NCI-H345 treated with DMSO at 0.1 percent for 48 hours (cell line): Measurements from ENCODE around the gene MAN1C1.

Experiments used
- DNase-seq: peaks from one replicate; lab custom pipeline; 2025; ENCODE audit not compliant: unreplicated experiment; lab: John Stamatoyannopoulos, UW

MAN1C1 gene

GRCh38 chr1:25811384-25812082, 194.9 kb downstream of the MAN1C1 start:
- DNase-seq, result no peak

- no peak for DNase-seq
Observed at GRCh38 chr1:25813071-25813733, 196.6 kb downstream of the MAN1C1 start.

- DNase-seq, result no peak
Observed at GRCh38 chr1:25813734-25814471, 197.3 kb downstream of the MAN1C1 start.

- no peak for DNase-seq
Observed at GRCh38 chr1:25814549-25815087, 198.0 kb downstream of the MAN1C1 start.

- DNase-seq, result no peak
Observed at GRCh38 chr1:25815208-25816111, 198.9 kb downstream of the MAN1C1 start.

GRCh38 chr1:25816112-25816718, 199.6 kb downstream of the MAN1C1 start:
- no peak for DNase-seq

- DNase-seq, result no peak
Observed at GRCh38 chr1:25817840-25818501, 201.4 kb downstream of the MAN1C1 start.

GRCh38 chr1:25818569-25818968, 202.0 kb downstream of the MAN1C1 start:
- DNase-seq, result no peak

GRCh38 chr1:25819491-25820246, 203.1 kb downstream of the MAN1C1 start, which contains the start of gene MTFR1L:
Gene MTFR1L (plus strand): TSS chr1:25819954. CDS start chr1:25823105, 3,151 bp downstream.
- DNase-seq, result peak; percentile 74

GRCh38 chr1:25820247-25821111, 203.9 kb downstream of the MAN1C1 start:
- DNase-seq, result no peak

- DNase-seq, result no peak
Observed at GRCh38 chr1:25821112-25821476, 204.5 kb downstream of the MAN1C1 start.

- DNase-seq, result no peak
Observed at GRCh38 chr1:25821630-25822091, 205.1 kb downstream of the MAN1C1 start.

- DNase-seq, result no peak
Observed at GRCh38 chr1:25825605-25826004, 209.0 kb downstream of the MAN1C1 start.

- no peak for DNase-seq
Observed at GRCh38 chr1:25826571-25826970, 210.0 kb downstream of the MAN1C1 start.

- no peak for DNase-seq
Observed at GRCh38 chr1:25828491-25828890, 211.9 kb downstream of the MAN1C1 start.

- DNase-seq, result no peak
Observed at GRCh38 chr1:25829046-25829445, 212.5 kb downstream of the MAN1C1 start.

- DNase-seq, result no peak
Observed at GRCh38 chr1:25831569-25832196, 215.1 kb downstream of the MAN1C1 start.
